ENCODE data around the gene CCNF.

DNA sequence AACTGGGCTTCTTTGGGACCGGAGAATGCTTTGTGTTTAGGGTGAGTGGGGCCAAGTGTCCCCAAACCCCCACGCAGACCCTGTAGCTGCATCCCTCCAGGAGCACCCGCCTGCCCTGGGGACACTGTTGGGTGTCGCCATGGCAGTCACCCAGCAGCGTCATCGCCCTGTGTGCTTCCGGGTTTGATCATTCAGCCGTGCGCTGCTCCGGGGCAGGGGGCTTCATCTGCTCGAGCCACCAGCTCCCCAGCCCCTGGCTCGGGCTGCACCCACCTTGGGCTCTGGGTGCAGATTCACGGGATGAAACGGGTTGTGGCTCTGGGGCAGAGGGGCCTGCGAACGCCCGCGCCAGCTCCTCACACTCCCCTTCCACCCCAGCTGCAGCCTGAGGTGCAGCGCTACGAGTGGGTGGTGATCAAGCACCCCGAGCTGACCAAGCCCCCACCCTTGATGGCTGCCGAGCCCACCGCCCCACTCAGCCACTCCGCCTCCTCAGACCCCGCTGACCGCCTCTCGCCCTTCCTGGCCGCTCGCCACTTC, 70.7 kb downstream of the CCNF start:
- TF ChIP-seq BRF1 (IDR thresholded peaks at IDR 0.05; ENCODE audit: borderline replicate concordance, extremely low read depth, insufficient read length) (no peak), TBP (optimal IDR thresholded peaks at IDR 0.05; ENCODE audit: low read depth, low read length) (no peak), FOXJ2 (tag; IDR thresholded peaks at IDR 0.05) (no peak), GABPA (tag; conservative IDR thresholded peaks at IDR 0.05; ENCODE audit: low read depth) (no peak), POLR2AphosphoS5 (IDR thresholded peaks at IDR 0.05; ENCODE audit: control insufficient read depth, insufficient read depth, low read depth, low read length) (no peak), ZNF143 (CRISPR knock-in tag; IDR thresholded peaks at IDR 0.05) (no peak), FOSL1 (tag; conservative IDR thresholded peaks at IDR 0.05) (no peak), RAD21 (CRISPR knock-in tag; conservative IDR thresholded peaks at IDR 0.05 in 1 of 2, IDR thresholded peaks at IDR 0.05 in 1 of 2) (no peak), POLR2A (conservative IDR thresholded peaks at IDR 0.05) (no peak), CTCF (IDR thresholded peaks at IDR 0.05 in 2 of 3, conservative IDR thresholded peaks at IDR 0.05 in 1 of 3; ENCODE audit: insufficient read depth in 2 of 3, low read depth in 1 of 3, low read length in 3 of 3) (no peak)

Measured in K562 (cell line).